CD8-positive, alpha-beta memory T cell (primary cell): ENCODE measurements around the gene SLC6A7. TPM values are rescaled to one million over a fixed set of nuclear protein-coding genes. Genes with fewer than 3 reads are reported as not detected.

Source experiments
- CTCF ChIA-PET: fragments of 350-600 bp; sonication (Branson Sonifier 250); formaldehyde crosslinking; loops from one replicate; lab custom pipeline; 2021; ENCODE audit warnings: antibody characterized with exemption; lab: Charles Lee
- POLR2A ChIA-PET: fragments of 350-600 bp; sonication (Branson Sonifier 250); formaldehyde crosslinking; loops from one replicate; lab custom pipeline; 2021; ENCODE audit warnings: antibody characterized with exemption; lab: Charles Lee
- DNase-seq, 5 donors: peaks; one replicate each; pipeline versions ENCODE4 v3.0.0 to v3.0.0-alpha.2; 2020 to 2022; ENCODE audit warnings: mixed read lengths in 1 of 5
- H3K27ac ChIP-seq: one replicate; pipeline ENCODE4 v1.7.0; 2013; ENCODE audit warnings: low read depth, mild to moderate bottlenecking, low read length, moderate library complexity
- H3K27me3 ChIP-seq: 2 replicates; pipeline ENCODE4 v1.7.0; 2013; ENCODE audit warnings: low read length, mild to moderate bottlenecking; ENCODE audit not compliant: insufficient read depth, poor library complexity, severe bottlenecking
- H3K36me3 ChIP-seq: 2 replicates; pipeline ENCODE4 v1.7.0; 2013; ENCODE audit warnings: mild to moderate bottlenecking, low read length, moderate library complexity; ENCODE audit not compliant: insufficient read depth
- H3K4me1 ChIP-seq: 2 replicates; pipeline ENCODE4 v1.7.0; 2013; ENCODE audit warnings: mild to moderate bottlenecking, low read length, moderate library complexity; ENCODE audit not compliant: insufficient read depth
- H3K4me3 ChIP-seq: 2 replicates; pipeline ENCODE4 v1.7.0; 2013; ENCODE audit warnings: mild to moderate bottlenecking, low read length
- H3K9me3 ChIP-seq: 2 replicates; pipeline ENCODE4 v1.7.0; 2013; ENCODE audit warnings: mild to moderate bottlenecking, low read length
- H3K27ac Mint-ChIP-seq, 8 donors: one replicate each; pipeline ENCODE4 v1.8.0; 2020 to 2021; ENCODE audit warnings: mixed read lengths in 8 of 8, mild to moderate bottlenecking in 6 of 8, inconsistent platforms in 3 of 8, moderate library complexity in 3 of 8
- H3K27me3 Mint-ChIP-seq, 2 donors: one replicate each; pipeline ENCODE4 v1.8.0; 2020 to 2021; ENCODE audit warnings: mixed read lengths in 2 of 2, mild to moderate bottlenecking in 1 of 2, moderate library complexity in 1 of 2
- H3K36me3 Mint-ChIP-seq, 3 donors: one replicate each; pipeline ENCODE4 v1.8.0; 2020 to 2021; ENCODE audit warnings: mixed read lengths in 3 of 3, inconsistent platforms in 1 of 3, mild to moderate bottlenecking in 1 of 3
- H3K4me1 Mint-ChIP-seq, 3 donors: one replicate each; pipeline ENCODE4 v1.8.0; 2020 to 2021; ENCODE audit warnings: mixed read lengths in 3 of 3, inconsistent platforms in 1 of 3, mild to moderate bottlenecking in 1 of 3
- H3K4me3 Mint-ChIP-seq, 7 donors: one replicate each; pipeline ENCODE4 v1.8.0; 2020 to 2021; ENCODE audit warnings: mixed read lengths in 7 of 7, mild to moderate bottlenecking in 6 of 7, moderate library complexity in 4 of 7, inconsistent platforms in 2 of 7
- H3K9me3 Mint-ChIP-seq, 5 donors: one replicate each; pipeline ENCODE4 v1.8.0; 2020 to 2022; ENCODE audit warnings: mixed read lengths in 5 of 5, mild to moderate bottlenecking in 3 of 5, moderate library complexity in 2 of 5, inconsistent platforms in 1 of 5
- polyA plus RNA-seq: library from polyadenylated mRNA; unstranded; fragments of 300-500 nt; fragmentation: Illumina TruSeq; gene quantifications from one replicate; pipeline ENCODE4 v1.2.3, GENCODE V29; 2021
- total RNA-seq, 2 experiments: library from RNA; stranded (reverse); gene quantifications; one replicate each; pipeline ENCODE4 v1.2.3, GENCODE V29; 2021

The SLC6A7 gene
- total and polyA plus RNA-seq, 3 experiments from 2014 or later, result not detected

DNA sequence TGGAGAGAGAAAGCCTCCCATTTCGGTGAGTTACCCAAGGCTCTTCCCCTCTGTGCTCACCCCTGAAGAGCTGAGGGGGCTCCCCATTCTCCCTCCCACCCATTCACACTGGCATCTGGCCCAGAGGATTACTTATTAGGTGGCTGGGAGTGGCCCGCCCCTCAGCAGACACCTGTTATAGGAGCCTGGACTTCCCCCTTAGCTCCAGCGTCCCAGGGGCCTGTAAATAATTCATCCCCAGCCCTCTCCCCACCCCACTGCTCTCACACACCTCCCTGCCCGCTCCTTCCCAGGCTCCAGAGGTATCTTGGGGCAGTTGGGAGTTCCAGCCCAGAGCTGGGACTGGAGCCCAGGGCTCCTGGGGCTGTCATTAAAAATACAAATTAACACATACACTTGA, 11.6 kb upstream of the SLC6A7 start:
- Mint-ChIP-seq H3K9me3 (no peaks in the 10 kb centered on the region), H3K36me3 (peaks cover 0 to 1% (median 0%) of the 10 kb centered on the region in 3 donors), H3K27me3 (peaks cover 10 to 34% of the 10 kb centered on the region in 2 donors), H3K27ac (no peak overlapping the region), H3K4me1 (no peaks in the 10 kb centered on the region), H3K4me3 (no peak overlapping the region)
- no peak for DNase-seq
- peaks cover 3% of the 10 kb centered on the region for H3K27me3 ChIP-seq
- ChIA-PET CTCF (no interaction called here), POLR2A (no interaction called here)
- H3K36me3 ChIP-seq, result no peaks in the 10 kb centered on the region
- H3K4me3 ChIP-seq, result no peak overlapping the region
- H3K4me1 ChIP-seq, result no peaks in the 10 kb centered on the region
- no peak overlapping the region for H3K27ac ChIP-seq
- H3K9me3 ChIP-seq, result no peaks in the 10 kb centered on the region

DNA sequence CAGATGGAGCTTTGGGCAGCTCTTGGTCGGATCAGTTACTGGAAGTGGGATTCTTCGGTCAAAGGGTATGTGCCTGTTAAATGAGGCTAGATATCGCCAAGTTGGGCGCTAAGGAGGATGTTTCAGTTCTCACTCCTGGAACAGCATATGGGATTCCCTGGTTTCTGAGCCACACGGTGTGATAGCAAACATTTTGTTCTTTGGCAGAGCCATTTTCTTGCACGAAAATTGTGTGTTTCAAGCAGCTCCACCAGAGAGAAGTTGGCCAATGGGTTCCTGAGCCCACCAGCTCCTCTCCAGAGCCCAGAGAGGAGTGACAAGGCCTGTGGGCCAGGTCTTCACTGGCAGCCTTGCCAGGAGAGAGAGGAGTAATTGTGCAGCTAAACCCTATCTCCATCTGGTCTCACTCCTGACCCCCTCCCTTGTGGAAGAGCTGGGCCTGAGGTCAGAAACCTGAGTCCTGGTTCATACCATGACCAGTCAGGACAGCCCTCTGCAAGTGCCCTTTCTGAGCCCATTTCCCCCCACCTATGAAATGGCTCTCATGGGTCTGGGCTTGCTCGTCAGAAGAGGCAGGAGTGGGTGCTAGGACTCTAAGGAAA, 10.7 kb upstream of the SLC6A7 start:
- no peak overlapping the region for H3K27ac ChIP-seq
- no peaks in the 10 kb centered on the region for H3K9me3 ChIP-seq
- no peaks in the 10 kb centered on the region for H3K27me3 ChIP-seq
- Mint-ChIP-seq H3K9me3 (no peaks in the 10 kb centered on the region), H3K36me3 (no peaks in the 10 kb centered on the region), H3K4me1 (no peaks in the 10 kb centered on the region), H3K27ac (no peak overlapping the region), H3K27me3 (peaks cover 10 to 26% of the 10 kb centered on the region in 2 donors), H3K4me3 (no peak overlapping the region)
- CTCF ChIA-PET, result interaction anchor here (1.0 kb wide), 1 partner anchor 10 kb away, joined by 3 read pairs; no protein-coding TSS in a partner anchor
- no peaks in the 10 kb centered on the region for H3K4me1 ChIP-seq
- no peaks in the 10 kb centered on the region for H3K36me3 ChIP-seq
- POLR2A ChIA-PET, result no interaction called here
- DNase-seq, result no peak
- H3K4me3 ChIP-seq, result no peak overlapping the region

DNA sequence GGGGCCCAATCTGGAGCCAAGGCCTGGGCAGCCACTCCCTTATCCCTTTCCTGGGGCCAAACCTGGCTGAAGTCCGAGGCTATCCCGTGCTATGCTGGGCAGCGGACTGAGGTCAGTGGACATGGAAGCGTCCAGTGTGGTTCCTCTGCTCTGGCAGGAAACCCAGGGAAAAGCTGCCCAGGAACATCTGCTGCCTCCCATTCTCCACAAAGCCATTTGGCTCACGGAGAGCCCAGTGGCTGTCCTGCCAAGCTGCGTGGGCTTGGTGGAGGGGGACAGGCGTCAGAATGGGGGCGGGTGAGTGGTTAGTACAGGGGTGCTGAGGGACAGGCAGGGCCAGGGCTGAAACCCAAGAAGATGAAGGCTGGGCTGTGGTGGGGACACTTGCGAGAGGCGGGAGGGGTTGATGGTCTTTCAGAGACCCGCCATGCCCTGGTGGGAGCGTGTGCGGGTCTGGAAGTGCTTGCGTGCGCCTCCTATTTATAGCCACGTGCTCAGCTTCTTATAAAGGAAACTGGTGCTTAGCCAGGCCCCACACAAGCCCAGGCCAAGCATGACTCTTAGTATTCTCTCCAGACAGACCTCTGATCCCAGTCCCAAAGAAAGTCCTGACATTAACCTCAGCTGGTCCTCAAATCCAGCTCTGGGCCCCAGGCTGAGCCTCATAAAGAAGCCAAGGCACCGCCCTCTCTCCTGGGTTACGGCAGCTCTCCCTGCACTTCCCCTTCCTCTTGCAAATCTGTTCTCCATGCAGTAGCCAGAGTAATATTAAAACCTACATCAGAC, 9.4 kb upstream of the SLC6A7 start:
- Mint-ChIP-seq H3K27ac (peak overlapping the region in 1 of 8 donors; percentile 61), H3K4me3 (no peak overlapping the region), H3K9me3 (no peaks in the 10 kb centered on the region), H3K36me3 (no peaks in the 10 kb centered on the region), H3K4me1 (no peaks in the 10 kb centered on the region), H3K27me3 (peaks cover 9 to 22% of the 10 kb centered on the region in 2 donors)
- Histone ChIP-seq H3K27ac (no peak overlapping the region), H3K27me3 (no peaks in the 10 kb centered on the region), H3K9me3 (no peaks in the 10 kb centered on the region), H3K4me3 (no peak overlapping the region), H3K36me3 (no peaks in the 10 kb centered on the region), H3K4me1 (no peaks in the 10 kb centered on the region)
- ChIA-PET POLR2A (no interaction called here), CTCF (interaction anchor here (0.6 to 1.0 kb wide), 2 partner anchors 9 to 12 kb away, joined by 3 read pairs; no protein-coding TSS in a partner anchor)
- no peak for DNase-seq

GRCh38 chr5:150181027-150181426, 8.8 kb upstream of the SLC6A7 start:
- peaks cover 10 to 18% of the 10 kb centered on the region in 2 donors for H3K27me3 Mint-ChIP-seq
- no peaks in the 10 kb centered on the region for H3K9me3 ChIP-seq
- peak overlapping the region in 1 of 8 donors; percentile 56 for H3K27ac Mint-ChIP-seq
- no peaks in the 10 kb centered on the region for H3K36me3 Mint-ChIP-seq
- ChIA-PET POLR2A (interaction anchor here (0.6 kb wide), 1 partner anchor 322 kb away, joined by 9 read pairs; no protein-coding TSS in a partner anchor), CTCF (interaction anchor here (0.6 kb wide), 1 partner anchor 10 kb away, joined by 3 read pairs; no protein-coding TSS in a partner anchor)
- no peaks in the 10 kb centered on the region for H3K36me3 ChIP-seq
- no peaks in the 10 kb centered on the region for H3K4me1 ChIP-seq
- H3K27ac ChIP-seq, result no peak overlapping the region
- H3K27me3 ChIP-seq, result no peaks in the 10 kb centered on the region
- no peak overlapping the region for H3K4me3 Mint-ChIP-seq
- DNase-seq, result no peak
- no peaks in the 10 kb centered on the region for H3K9me3 Mint-ChIP-seq
- no peaks in the 10 kb centered on the region for H3K4me1 Mint-ChIP-seq
- no peak overlapping the region for H3K4me3 ChIP-seq

DNA sequence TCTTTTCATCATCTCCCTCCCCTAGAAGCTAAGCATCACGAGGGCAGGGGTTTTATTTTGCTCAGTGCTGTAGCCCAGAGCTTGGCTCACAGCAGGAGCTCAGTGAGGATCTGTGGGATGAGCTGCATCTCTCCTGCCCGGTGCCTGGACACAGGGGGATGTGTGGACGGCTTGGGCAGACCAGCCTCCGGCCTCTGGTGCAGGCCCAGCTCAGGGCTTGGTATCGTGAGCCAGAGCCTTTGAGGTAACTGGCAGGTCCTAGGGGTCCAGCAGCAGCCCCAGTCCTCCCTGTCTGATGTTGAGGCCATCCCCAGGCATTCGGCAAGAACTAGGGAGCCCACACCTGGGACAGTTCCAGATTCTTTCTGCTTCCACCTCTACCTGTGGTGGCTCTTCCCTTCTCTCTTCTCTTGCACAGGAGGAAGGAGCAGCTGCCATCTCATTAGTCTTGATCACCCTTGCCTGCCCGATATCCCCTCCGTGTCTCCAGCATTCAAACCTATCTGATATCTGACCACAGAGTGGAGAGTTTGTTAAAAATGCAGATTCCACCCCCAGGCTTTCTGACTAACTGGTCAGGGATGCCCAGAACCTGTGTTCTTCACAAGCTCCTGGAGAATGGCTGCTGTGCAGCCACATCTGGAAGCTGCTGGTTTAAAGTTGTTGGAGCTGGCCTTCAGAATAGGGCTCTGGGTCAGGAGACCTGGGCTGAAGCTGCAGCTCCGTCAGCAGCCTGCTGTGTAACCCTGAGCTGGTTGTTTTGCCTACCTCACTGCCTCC, 7.9 kb upstream of the SLC6A7 start:
- Mint-ChIP-seq H3K4me3 (no peak overlapping the region), H3K27ac (no peak overlapping the region), H3K9me3 (no peaks in the 10 kb centered on the region), H3K27me3 (peaks cover 10 to 11% of the 10 kb centered on the region in 2 donors), H3K4me1 (no peaks in the 10 kb centered on the region), H3K36me3 (no peaks in the 10 kb centered on the region)
- POLR2A ChIA-PET, result no interaction called here
- CTCF ChIA-PET, result no interaction called here
- Histone ChIP-seq H3K27me3 (no peaks in the 10 kb centered on the region), H3K27ac (no peak overlapping the region), H3K9me3 (no peaks in the 10 kb centered on the region), H3K4me3 (no peak overlapping the region), H3K4me1 (no peaks in the 10 kb centered on the region), H3K36me3 (no peaks in the 10 kb centered on the region)
- DNase-seq, result no peak

DNA sequence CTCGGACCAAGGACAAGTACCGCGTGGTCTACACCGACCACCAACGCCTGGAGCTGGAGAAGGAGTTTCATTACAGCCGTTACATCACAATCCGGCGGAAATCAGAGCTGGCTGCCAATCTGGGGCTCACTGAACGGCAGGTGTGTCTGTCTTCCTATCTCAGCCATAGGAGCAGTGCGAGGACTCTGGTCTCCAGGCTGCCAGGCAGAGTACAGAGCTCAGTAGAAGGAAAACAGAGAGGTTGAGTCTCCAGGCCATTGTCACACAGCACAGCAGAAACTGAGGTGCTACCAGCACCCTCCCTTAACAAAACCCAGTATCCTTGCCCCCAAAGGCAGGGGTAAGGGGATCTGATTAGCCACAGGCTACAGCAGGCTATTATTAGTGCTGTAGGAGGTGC, 7.1 kb upstream of the SLC6A7 start:
- Mint-ChIP-seq H3K27ac (no peak overlapping the region), H3K4me1 (no peaks in the 10 kb centered on the region), H3K4me3 (no peak overlapping the region), H3K36me3 (no peaks in the 10 kb centered on the region), H3K27me3 (peaks cover 10 to 11% of the 10 kb centered on the region in 2 donors), H3K9me3 (no peaks in the 10 kb centered on the region)
- H3K4me1 ChIP-seq, result no peaks in the 10 kb centered on the region
- H3K9me3 ChIP-seq, result no peaks in the 10 kb centered on the region
- H3K36me3 ChIP-seq, result no peaks in the 10 kb centered on the region
- CTCF ChIA-PET, result no interaction called here
- DNase-seq, result no peak
- H3K27me3 ChIP-seq, result no peaks in the 10 kb centered on the region
- POLR2A ChIA-PET, result no interaction called here
- H3K27ac ChIP-seq, result no peak overlapping the region
- no peak overlapping the region for H3K4me3 ChIP-seq

DNA sequence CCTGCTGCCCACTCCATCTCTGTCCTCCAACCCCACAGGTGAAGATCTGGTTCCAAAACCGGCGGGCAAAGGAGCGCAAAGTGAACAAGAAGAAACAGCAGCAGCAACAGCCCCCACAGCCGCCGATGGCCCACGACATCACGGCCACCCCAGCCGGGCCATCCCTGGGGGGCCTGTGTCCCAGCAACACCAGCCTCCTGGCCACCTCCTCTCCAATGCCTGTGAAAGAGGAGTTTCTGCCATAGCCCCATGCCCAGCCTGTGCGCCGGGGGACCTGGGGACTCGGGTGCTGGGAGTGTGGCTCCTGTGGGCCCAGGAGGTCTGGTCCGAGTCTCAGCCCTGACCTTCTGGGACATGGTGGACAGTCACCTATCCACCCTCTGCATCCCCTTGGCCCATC, 6.4 kb upstream of the SLC6A7 start:
- no peak overlapping the region for H3K27ac Mint-ChIP-seq
- CTCF ChIA-PET, result no interaction called here
- no peaks in the 10 kb centered on the region for H3K36me3 ChIP-seq
- no peaks in the 10 kb centered on the region for H3K27me3 ChIP-seq
- H3K4me1 ChIP-seq, result no peaks in the 10 kb centered on the region
- H3K9me3 Mint-ChIP-seq, result no peaks in the 10 kb centered on the region
- H3K27ac ChIP-seq, result no peak overlapping the region
- no peak for DNase-seq
- POLR2A ChIA-PET, result no interaction called here
- no peaks in the 10 kb centered on the region for H3K4me1 Mint-ChIP-seq
- no peak overlapping the region for H3K4me3 Mint-ChIP-seq
- H3K9me3 ChIP-seq, result no peaks in the 10 kb centered on the region
- H3K27me3 Mint-ChIP-seq, result peaks cover 10 to 11% of the 10 kb centered on the region in 2 donors
- no peak overlapping the region for H3K4me3 ChIP-seq
- no peaks in the 10 kb centered on the region for H3K36me3 Mint-ChIP-seq

DNA sequence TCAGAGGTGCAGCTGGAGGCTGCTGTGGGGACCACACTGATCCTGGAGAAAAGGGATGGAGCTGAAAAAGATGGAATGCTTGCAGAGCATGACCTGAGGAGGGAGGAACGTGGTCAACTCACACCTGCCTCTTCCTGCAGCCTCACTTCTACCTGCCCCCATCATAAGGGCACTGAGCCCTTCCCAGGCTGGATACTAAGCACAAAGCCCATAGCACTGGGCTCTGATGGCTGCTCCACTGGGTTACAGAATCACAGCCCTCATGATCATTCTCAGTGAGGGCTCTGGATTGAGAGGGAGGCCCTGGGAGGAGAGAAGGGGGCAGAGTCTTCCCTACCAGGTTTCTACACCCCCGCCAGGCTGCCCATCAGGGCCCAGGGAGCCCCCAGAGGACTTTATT, 5.9 kb upstream of the SLC6A7 start:
- Histone ChIP-seq H3K36me3 (no peaks in the 10 kb centered on the region), H3K4me3 (no peak overlapping the region), H3K27ac (no peak overlapping the region), H3K9me3 (no peaks in the 10 kb centered on the region), H3K27me3 (no peaks in the 10 kb centered on the region), H3K4me1 (no peaks in the 10 kb centered on the region)
- Mint-ChIP-seq H3K27ac (peak overlapping the region in 1 of 8 donors; percentile 33), H3K36me3 (no peaks in the 10 kb centered on the region), H3K4me1 (no peaks in the 10 kb centered on the region), H3K4me3 (no peak overlapping the region), H3K27me3 (peaks cover 9 to 11% of the 10 kb centered on the region in 2 donors), H3K9me3 (no peaks in the 10 kb centered on the region)
- DNase-seq, result no peak
- POLR2A ChIA-PET, result no interaction called here
- CTCF ChIA-PET, result no interaction called here
